Measurements from ENCODE around the gene ZNF711.

ZNF711 gene

GRCh38 chrX:85243761-85244449, at the start of gene ZNF711, which contains the start of gene SATL1:
Gene ZNF711 (plus strand): TSS chrX:85243991. CDS start chrX:85247573, 3,582 bp downstream.
Gene SATL1 (minus strand): TSS chrX:85243779. CDS start chrX:85108968, 134,811 bp downstream.
- peak within 1 kb of the TSS in 1 of 5 donors; percentile 11 for H3K9ac ChIP-seq (ENCODE audit: low read length in 5 of 5)
- no peaks in the 10 kb centered on the region for H3K36me3 ChIP-seq (ENCODE audit: control insufficient read depth in 5 of 5, insufficient read depth in 5 of 5, low read length in 5 of 5)
- H3K27ac ChIP-seq (ENCODE audit: low read depth, low read length), result no peak within 1 kb of the TSS
- peak within 1 kb of the TSS; percentile 61 to 81 (median 70) for H3K4me3 ChIP-seq (ENCODE audit: low read depth in 1 of 5, low read length in 5 of 5)
- H3K9me3 ChIP-seq (ENCODE audit: control insufficient read depth in 5 of 5, low read length in 5 of 5), result no peaks in the 10 kb centered on the region
- H3K4me1 ChIP-seq (ENCODE audit: control insufficient read depth in 5 of 5, insufficient read depth in 5 of 5, low read length in 5 of 5), result peaks cover 0 to 11% (median 6%) of the 10 kb centered on the region in 5 donors
- H3K27me3 ChIP-seq (ENCODE audit: control insufficient read depth in 5 of 5, insufficient read depth in 4 of 5, low read length in 5 of 5), result peaks cover 0 to 8% (median 5%) of the 10 kb centered on the region in 5 donors

- Histone ChIP-seq H3K9ac (ENCODE audit: low read length in 5 of 5) (no peak overlapping the region), H3K9me3 (ENCODE audit: control insufficient read depth in 5 of 5, low read length in 5 of 5) (peaks cover 0 to 4% (median 0%) of the 10 kb centered on the region in 5 donors), H3K27me3 (ENCODE audit: control insufficient read depth in 5 of 5, insufficient read depth in 4 of 5, low read length in 5 of 5) (peaks cover 0 to 2% (median 0%) of the 10 kb centered on the region in 5 donors), H3K4me3 (ENCODE audit: low read depth in 1 of 5, low read length in 5 of 5) (no peak overlapping the region), H3K36me3 (ENCODE audit: control insufficient read depth in 5 of 5, insufficient read depth in 5 of 5, low read length in 5 of 5) (no peaks in the 10 kb centered on the region), H3K4me1 (ENCODE audit: control insufficient read depth in 5 of 5, insufficient read depth in 5 of 5, low read length in 5 of 5) (no peaks in the 10 kb centered on the region), H3K27ac (ENCODE audit: low read depth, low read length) (no peak overlapping the region)
Observed at GRCh38 chrX:85196319-85196718, 47.5 kb upstream of the ZNF711 start.

DNA sequence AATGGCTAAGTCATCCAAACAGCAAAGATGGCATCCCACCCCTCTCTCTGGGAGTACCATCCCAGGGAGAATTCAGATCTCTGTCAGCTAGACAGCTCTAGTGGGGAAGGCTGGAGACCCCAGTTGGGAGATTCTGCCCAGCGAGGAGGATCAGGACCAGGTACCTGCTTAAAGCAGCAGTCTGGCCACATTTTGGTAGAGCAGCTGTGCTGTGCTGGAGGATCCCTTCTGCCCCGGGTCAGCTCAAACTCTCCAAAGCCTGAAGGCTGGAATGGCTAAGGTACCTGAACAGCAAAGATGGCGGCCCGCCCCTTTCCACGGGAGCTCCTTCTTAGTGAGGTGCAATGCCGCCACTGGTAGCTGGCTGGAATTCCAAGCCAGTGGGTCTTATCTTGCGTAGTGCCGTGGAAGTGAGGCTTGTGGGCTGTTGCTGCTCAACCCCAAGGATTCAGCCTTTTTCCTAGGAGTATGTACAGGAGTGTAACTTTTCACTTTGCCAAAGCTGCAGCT, 40.3 kb upstream of the ZNF711 start:
- no peaks in the 10 kb centered on the region for H3K4me1 ChIP-seq (ENCODE audit: control insufficient read depth in 5 of 5, insufficient read depth in 5 of 5, low read length in 5 of 5)
- H3K36me3 ChIP-seq (ENCODE audit: control insufficient read depth in 5 of 5, insufficient read depth in 5 of 5, low read length in 5 of 5), result no peaks in the 10 kb centered on the region
- peaks cover 0 to 15% (median 6%) of the 10 kb centered on the region in 5 donors for H3K27me3 ChIP-seq (ENCODE audit: control insufficient read depth in 5 of 5, insufficient read depth in 4 of 5, low read length in 5 of 5)
- H3K27ac ChIP-seq (ENCODE audit: low read depth, low read length), result no peak overlapping the region
- no peak overlapping the region for H3K4me3 ChIP-seq (ENCODE audit: low read depth in 1 of 5, low read length in 5 of 5)
- no peaks in the 10 kb centered on the region for H3K9me3 ChIP-seq (ENCODE audit: control insufficient read depth in 5 of 5, low read length in 5 of 5)
- H3K9ac ChIP-seq (ENCODE audit: low read length in 5 of 5), result no peak overlapping the region

DNA sequence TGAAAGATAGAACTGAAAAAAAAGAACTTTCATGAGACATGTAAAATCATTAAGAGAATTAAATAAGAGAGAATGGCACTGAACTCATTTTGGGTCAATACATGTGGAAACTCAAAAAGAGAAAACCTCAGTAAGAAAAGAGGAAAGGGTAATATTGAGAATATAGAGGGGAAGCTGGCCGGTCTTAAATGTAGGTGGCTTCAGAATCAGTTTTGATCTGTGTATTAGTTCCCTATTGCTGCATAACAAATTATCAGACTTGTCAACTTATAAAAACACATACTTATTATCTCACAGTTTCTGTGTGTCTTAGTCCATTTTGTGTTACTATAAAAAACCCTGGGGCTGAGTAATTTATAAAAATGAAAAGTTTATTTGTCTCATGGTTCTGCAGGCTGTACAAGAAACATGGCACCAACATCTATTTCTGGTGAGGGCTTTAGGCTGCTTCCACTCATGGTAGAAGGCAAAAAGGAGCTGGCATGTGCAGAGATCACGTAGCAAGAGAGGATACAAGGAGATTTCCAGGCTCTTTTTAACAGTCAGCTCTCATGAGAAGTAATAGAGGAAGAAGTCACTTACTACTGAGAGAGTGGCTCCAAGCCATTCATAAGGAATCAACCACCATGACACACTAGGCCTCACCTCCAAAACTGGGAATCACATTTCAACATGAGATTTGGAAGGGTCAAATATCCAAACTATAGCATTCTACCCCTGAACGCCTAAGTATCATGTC, 29.8 kb upstream of the ZNF711 start:
- Histone ChIP-seq H3K27ac (ENCODE audit: low read depth, low read length) (no peak overlapping the region), H3K9ac (ENCODE audit: low read length in 5 of 5) (no peak overlapping the region), H3K4me1 (ENCODE audit: control insufficient read depth in 5 of 5, insufficient read depth in 5 of 5, low read length in 5 of 5) (no peaks in the 10 kb centered on the region), H3K27me3 (ENCODE audit: control insufficient read depth in 5 of 5, insufficient read depth in 4 of 5, low read length in 5 of 5) (peaks cover 0 to 4% (median 0%) of the 10 kb centered on the region in 5 donors), H3K36me3 (ENCODE audit: control insufficient read depth in 5 of 5, insufficient read depth in 5 of 5, low read length in 5 of 5) (no peaks in the 10 kb centered on the region), H3K9me3 (ENCODE audit: control insufficient read depth in 5 of 5, low read length in 5 of 5) (no peaks in the 10 kb centered on the region), H3K4me3 (ENCODE audit: low read depth in 1 of 5, low read length in 5 of 5) (no peak overlapping the region)

GRCh38 chrX:85215946-85216345, 27.8 kb upstream of the ZNF711 start:
- Histone ChIP-seq H3K27me3 (ENCODE audit: control insufficient read depth in 5 of 5, insufficient read depth in 4 of 5, low read length in 5 of 5) (peaks cover 0 to 4% (median 0%) of the 10 kb centered on the region in 5 donors), H3K9me3 (ENCODE audit: control insufficient read depth in 5 of 5, low read length in 5 of 5) (no peaks in the 10 kb centered on the region), H3K4me3 (ENCODE audit: low read depth in 1 of 5, low read length in 5 of 5) (no peak overlapping the region), H3K4me1 (ENCODE audit: control insufficient read depth in 5 of 5, insufficient read depth in 5 of 5, low read length in 5 of 5) (no peaks in the 10 kb centered on the region), H3K9ac (ENCODE audit: low read length in 5 of 5) (no peak overlapping the region), H3K36me3 (ENCODE audit: control insufficient read depth in 5 of 5, insufficient read depth in 5 of 5, low read length in 5 of 5) (no peaks in the 10 kb centered on the region), H3K27ac (ENCODE audit: low read depth, low read length) (no peak overlapping the region)

DNA sequence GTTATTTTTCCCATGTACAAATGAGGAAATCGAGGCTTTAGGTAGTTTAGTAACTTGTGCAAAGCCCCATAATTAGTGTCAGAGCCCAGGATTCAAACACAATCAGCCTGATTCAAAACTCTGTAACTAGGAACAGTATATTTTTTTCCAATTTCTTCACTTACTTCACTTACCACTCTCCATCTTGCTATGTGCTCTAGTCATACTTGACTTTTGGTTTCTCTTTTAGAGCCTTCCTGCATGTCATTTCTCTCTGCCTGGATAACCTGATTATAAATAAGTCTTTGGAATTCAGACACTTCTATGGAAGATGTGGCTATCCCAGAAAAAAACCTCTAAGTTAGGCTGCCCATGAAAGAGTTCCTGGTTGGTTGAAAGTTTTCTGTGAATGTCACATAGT, 22.4 kb upstream of the ZNF711 start:
- H3K9ac ChIP-seq (ENCODE audit: low read length in 5 of 5), result no peak overlapping the region
- H3K9me3 ChIP-seq (ENCODE audit: control insufficient read depth in 5 of 5, low read length in 5 of 5), result no peaks in the 10 kb centered on the region
- no peaks in the 10 kb centered on the region for H3K4me1 ChIP-seq (ENCODE audit: control insufficient read depth in 5 of 5, insufficient read depth in 5 of 5, low read length in 5 of 5)
- no peaks in the 10 kb centered on the region for H3K36me3 ChIP-seq (ENCODE audit: control insufficient read depth in 5 of 5, insufficient read depth in 5 of 5, low read length in 5 of 5)
- H3K27ac ChIP-seq (ENCODE audit: low read depth, low read length), result no peak overlapping the region
- no peak overlapping the region for H3K4me3 ChIP-seq (ENCODE audit: low read depth in 1 of 5, low read length in 5 of 5)
- H3K27me3 ChIP-seq (ENCODE audit: control insufficient read depth in 5 of 5, insufficient read depth in 4 of 5, low read length in 5 of 5), result peaks cover 0 to 4% (median 0%) of the 10 kb centered on the region in 5 donors

GRCh38 chrX:85223359-85223758, 20.4 kb upstream of the ZNF711 start:
- peaks cover 0 to 4% (median 0%) of the 10 kb centered on the region in 5 donors for H3K27me3 ChIP-seq (ENCODE audit: control insufficient read depth in 5 of 5, insufficient read depth in 4 of 5, low read length in 5 of 5)
- no peaks in the 10 kb centered on the region for H3K4me1 ChIP-seq (ENCODE audit: control insufficient read depth in 5 of 5, insufficient read depth in 5 of 5, low read length in 5 of 5)
- H3K36me3 ChIP-seq (ENCODE audit: control insufficient read depth in 5 of 5, insufficient read depth in 5 of 5, low read length in 5 of 5), result no peaks in the 10 kb centered on the region
- H3K27ac ChIP-seq (ENCODE audit: low read depth, low read length), result no peak overlapping the region
- H3K4me3 ChIP-seq (ENCODE audit: low read depth in 1 of 5, low read length in 5 of 5), result no peak overlapping the region
- H3K9ac ChIP-seq (ENCODE audit: low read length in 5 of 5), result no peak overlapping the region
- peaks cover 0 to 4% (median 0%) of the 10 kb centered on the region in 5 donors for H3K9me3 ChIP-seq (ENCODE audit: control insufficient read depth in 5 of 5, low read length in 5 of 5)

DNA sequence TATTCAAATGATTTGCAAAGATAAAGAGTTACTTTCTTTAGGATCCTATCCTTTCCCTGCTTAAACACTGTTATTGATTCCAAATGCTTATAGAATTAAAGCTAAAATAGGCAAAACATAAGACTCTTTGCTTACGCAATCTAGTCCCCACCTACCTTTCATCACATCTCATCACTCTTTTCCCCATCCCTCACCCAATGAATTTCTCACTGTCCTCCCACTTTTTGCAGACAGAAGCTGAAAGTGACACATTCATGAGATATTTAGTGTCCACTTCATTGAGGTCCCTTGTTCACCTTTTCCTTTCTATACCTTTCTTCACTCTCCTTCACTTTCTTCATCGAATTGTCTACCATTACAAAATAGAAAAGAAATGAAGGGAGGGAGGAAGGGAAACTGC, 636 bp upstream of the ZNF711 start:
- H3K4me3 ChIP-seq (ENCODE audit: low read depth in 1 of 5, low read length in 5 of 5), result peak overlapping the region in 1 of 5 donors; percentile 57

GRCh38 chrX:85244450-85245211, 840 bp downstream of the ZNF711 start:
- H3K4me3 ChIP-seq (ENCODE audit: low read depth in 1 of 5, low read length in 5 of 5), result peak overlapping the region; percentile 61 to 81 (median 70)
- no peaks in the 10 kb centered on the region for H3K9me3 ChIP-seq (ENCODE audit: control insufficient read depth in 5 of 5, low read length in 5 of 5)
- H3K27me3 ChIP-seq (ENCODE audit: control insufficient read depth in 5 of 5, insufficient read depth in 4 of 5, low read length in 5 of 5), result peaks cover 0 to 8% (median 5%) of the 10 kb centered on the region in 5 donors
- H3K36me3 ChIP-seq (ENCODE audit: control insufficient read depth in 5 of 5, insufficient read depth in 5 of 5, low read length in 5 of 5), result no peaks in the 10 kb centered on the region
- H3K27ac ChIP-seq (ENCODE audit: low read depth, low read length), result no peak overlapping the region
- peaks cover 0 to 11% (median 6%) of the 10 kb centered on the region in 5 donors for H3K4me1 ChIP-seq (ENCODE audit: control insufficient read depth in 5 of 5, insufficient read depth in 5 of 5, low read length in 5 of 5)
- peak overlapping the region in 2 of 5 donors; percentile 11 to 35 for H3K9ac ChIP-seq (ENCODE audit: low read length in 5 of 5)

More for the DNA sequence above, 636 bp upstream of the ZNF711 start:
- Histone ChIP-seq H3K36me3 (ENCODE audit: control insufficient read depth in 5 of 5, insufficient read depth in 5 of 5, low read length in 5 of 5) (no peaks in the 10 kb centered on the region), H3K9me3 (ENCODE audit: control insufficient read depth in 5 of 5, low read length in 5 of 5) (peaks cover 0 to 2% (median 0%) of the 10 kb centered on the region in 5 donors), H3K27ac (ENCODE audit: low read depth, low read length) (no peak overlapping the region), H3K4me1 (ENCODE audit: control insufficient read depth in 5 of 5, insufficient read depth in 5 of 5, low read length in 5 of 5) (peaks cover 0 to 11% (median 6%) of the 10 kb centered on the region in 5 donors), H3K9ac (ENCODE audit: low read length in 5 of 5) (no peak overlapping the region), H3K27me3 (ENCODE audit: control insufficient read depth in 5 of 5, insufficient read depth in 4 of 5, low read length in 5 of 5) (peaks cover 0 to 8% (median 5%) of the 10 kb centered on the region in 5 donors)

Data from subcutaneous abdominal adipose tissue (tissue), 5 donors.